ENCODE data around the gene TMEM258.

Gene TMEM258

DNA sequence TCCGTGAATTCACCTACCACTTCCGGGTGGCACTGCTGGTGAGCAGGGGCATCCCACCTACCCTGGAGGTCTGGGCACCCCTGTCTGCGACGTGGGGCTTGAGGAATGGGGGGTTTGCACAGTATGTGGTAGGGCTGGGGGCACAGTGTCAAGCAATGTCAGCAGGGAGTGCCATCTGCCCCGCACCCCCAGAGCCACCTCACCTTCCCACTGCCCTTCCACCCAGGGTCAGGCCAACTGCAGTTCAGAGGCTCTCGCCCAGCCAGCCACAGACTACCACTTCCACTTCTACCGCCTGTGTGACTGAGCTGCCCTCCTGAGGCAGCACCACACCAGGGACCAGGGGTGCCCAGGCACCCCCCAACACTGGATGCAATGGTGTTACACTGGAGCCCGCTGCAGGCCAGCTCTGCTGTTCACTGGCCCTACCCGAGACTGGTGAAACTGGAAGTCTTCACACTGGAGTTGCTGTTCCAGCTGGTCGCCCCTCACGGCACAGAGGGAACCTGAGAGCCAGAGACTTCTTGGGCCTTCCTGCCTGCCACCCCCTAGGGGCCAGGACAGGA lies 6.5 kb downstream of the TMEM258 start:
- no peak for DNase-seq (ENCODE audit: low read depth)
- H3K4me3 ChIP-seq (ENCODE audit: low read length), result no peak overlapping the region
- TF ChIP-seq, protein P1, sequence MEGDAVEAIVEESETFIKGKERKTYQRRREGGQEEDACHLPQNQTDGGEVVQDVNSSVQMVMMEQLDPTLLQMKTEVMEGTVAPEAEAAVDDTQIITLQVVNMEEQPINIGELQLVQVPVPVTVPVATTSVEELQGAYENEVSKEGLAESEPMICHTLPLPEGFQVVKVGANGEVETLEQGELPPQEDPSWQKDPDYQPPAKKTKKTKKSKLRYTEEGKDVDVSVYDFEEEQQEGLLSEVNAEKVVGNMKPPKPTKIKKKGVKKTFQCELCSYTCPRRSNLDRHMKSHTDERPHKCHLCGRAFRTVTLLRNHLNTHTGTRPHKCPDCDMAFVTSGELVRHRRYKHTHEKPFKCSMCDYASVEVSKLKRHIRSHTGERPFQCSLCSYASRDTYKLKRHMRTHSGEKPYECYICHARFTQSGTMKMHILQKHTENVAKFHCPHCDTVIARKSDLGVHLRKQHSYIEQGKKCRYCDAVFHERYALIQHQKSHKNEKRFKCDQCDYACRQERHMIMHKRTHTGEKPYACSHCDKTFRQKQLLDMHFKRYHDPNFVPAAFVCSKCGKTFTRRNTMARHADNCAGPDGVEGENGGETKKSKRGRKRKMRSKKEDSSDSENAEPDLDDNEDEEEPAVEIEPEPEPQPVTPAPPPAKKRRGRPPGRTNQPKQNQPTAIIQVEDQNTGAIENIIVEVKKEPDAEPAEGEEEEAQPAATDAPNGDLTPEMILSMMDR (conservative IDR thresholded peaks at IDR 0.05; ENCODE audit: low read depth, low read length), result no peak

DNA sequence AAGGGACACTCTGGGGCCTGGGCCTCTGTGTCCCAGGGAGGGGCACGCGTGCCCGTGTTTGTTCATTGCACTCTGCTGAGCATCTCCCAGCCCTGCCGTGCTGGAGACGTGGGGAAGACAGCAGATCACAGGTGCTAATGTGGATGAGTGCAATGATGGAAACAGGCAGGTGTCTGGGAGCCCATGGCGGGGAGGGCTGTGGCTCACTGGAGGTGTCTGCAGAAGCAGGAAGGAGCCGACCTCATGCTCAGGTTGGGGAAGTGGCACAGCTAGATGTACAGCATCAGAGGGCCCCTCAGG lies 7.9 kb downstream of the TMEM258 start:
- no peak overlapping the region for H3K4me3 ChIP-seq (ENCODE audit: low read length)
- DNase-seq (ENCODE audit: low read depth), result no peak
- TF ChIP-seq, protein P1 (conservative IDR thresholded peaks at IDR 0.05; ENCODE audit: low read depth, low read length), result no peak

DNA sequence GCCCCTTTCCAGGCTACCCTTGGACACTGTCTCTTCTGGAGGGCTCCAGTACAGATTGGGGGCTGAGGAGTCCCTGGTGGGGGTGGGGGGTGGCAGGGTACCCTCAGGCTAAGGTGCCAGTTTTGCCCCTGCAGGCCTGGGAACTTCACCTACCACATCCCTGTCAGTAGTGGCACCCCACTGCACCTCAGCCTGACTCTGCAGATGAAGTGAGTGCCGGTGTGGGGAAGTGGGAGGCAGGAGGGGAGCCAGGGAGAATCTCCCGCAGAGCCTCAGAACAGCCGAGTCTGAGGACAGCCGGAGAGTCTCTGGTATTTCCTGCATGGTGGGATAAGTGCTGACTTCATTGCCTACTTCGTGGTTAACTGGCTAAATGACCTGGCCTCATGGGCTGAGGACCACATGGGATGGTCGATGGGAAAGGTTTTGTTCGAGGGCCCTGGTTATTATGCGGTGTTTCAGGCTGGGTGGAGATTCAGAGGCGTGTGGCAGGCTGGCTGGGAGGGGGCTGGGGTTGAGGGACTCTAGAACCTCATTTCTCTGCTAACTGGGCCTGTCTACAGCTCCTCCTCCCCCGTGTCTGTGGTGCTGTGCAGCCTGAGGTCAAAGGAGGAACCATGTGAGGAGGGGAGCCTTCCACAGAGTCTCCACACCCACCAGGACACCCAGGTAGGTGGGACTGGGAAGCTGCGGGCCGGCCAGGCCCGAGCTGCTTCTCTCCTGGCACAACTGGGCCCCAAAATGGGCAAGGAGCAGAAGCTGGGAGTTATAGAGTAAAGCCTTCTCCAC lies 8.5 kb downstream of the TMEM258 start:
- no peak for DNase-seq (ENCODE audit: low read depth)
- TF ChIP-seq, protein P1 (conservative IDR thresholded peaks at IDR 0.05; ENCODE audit: low read depth, low read length), result no peak
- H3K4me3 ChIP-seq (ENCODE audit: low read length), result no peak overlapping the region

DNA sequence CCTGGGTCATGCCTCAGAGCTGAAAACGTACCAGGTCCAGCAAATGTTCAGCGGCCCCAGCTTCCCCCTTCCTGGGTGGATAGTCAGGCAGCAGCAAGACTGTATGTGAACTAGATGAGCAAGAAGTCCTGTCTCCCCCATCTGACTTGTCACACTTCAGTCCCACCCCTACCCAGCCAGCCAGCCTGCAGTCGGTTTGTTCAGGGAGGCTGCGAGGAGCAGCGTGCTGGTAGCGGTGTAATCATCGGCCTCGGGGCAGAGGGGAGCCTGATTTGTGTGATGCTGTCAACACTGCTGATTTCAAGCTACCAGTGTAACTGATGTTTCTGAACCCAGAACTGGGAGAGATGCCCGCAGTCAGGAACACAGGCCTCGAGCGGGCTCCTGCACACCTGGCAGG lies 9.6 kb downstream of the TMEM258 start:
- TF ChIP-seq, protein P1 (conservative IDR thresholded peaks at IDR 0.05; ENCODE audit: low read depth, low read length), result no peak
- DNase-seq (ENCODE audit: low read depth), result no peak

DNA sequence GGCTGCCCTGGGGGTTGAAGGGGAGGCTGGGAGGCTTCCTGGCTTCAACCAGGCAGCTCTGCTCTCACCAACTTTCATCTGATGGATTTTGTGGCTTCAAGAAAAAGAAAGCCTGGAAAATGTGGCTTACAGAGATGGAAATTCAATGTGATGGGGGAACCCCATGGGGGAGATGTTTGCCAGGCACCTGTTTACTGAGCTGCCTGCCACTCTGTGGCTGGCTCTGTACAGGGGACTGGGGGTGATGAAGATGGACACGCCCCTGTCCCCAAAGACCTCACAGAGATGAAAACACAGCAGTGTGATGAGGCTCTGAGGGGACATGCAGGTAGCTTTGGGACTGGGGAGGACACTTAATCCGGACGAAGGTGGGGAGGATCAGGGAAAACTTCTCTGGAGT lies 10.1 kb downstream of the TMEM258 start:
- no peak overlapping the region for H3K4me3 ChIP-seq (ENCODE audit: low read length)
- TF ChIP-seq, protein P1 (conservative IDR thresholded peaks at IDR 0.05; ENCODE audit: low read depth, low read length), result no peak
- DNase-seq (ENCODE audit: low read depth), result no peak

More for the DNA sequence above, 9.6 kb downstream of the TMEM258 start:
- no peak overlapping the region for H3K4me3 ChIP-seq (ENCODE audit: low read length)

DNA sequence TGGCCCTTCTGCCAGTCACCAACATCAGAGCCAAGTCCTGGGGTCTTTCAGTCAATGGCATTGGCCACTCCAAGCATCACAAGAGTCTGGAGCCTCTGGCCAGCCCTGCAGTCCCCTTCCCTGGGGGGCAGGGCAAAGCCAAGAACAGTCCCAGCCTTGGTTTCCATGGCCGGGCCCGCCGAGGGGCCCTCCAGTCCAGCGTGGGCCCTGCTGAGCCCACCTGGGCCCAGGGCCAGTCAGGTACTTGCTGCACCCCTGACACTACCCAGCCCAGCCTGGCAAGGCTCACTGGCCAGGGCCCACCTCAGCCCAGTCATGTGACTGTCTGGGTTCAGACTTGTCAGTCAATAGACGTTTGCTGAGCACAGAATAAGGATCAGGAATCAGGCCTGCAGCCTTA lies 10.8 kb downstream of the TMEM258 start:
- DNase-seq (ENCODE audit: low read depth), result no peak
- TF ChIP-seq, protein P1 (conservative IDR thresholded peaks at IDR 0.05; ENCODE audit: low read depth, low read length), result no peak
- no peak overlapping the region for H3K4me3 ChIP-seq (ENCODE audit: low read length)

DNA sequence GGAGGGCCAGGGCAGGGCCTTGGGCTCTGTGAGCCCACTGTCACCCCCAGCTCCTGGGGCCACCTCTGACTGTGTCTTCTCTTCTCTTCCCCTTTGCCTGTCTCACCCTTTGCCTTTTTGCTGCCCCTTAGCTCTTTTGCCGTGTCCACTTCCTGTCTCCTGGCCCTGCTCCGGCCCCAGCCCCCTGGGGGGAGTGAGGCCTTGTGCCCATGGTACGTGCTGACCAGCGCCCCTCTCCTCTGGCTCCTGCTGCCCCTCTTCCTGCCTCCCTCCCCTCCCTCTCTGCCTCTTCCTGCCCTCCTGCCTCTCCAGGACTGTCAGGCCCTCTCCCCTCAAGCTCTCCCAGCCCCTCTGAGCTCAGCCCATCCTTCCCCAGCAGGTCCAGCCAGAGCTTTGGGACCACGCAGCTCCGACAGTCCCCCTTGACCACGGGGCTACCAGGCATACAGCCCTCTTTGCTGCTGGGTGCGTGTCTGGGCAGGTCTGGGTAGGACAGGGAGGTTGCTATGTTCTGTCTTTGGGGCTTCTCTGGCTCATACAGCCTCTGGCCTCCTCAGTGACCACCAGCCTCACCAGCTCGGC lies 11.7 kb downstream of the TMEM258 start:
- TF ChIP-seq, protein P1 (conservative IDR thresholded peaks at IDR 0.05; ENCODE audit: low read depth, low read length), result no peak
- no peak for DNase-seq (ENCODE audit: low read depth)
- no peak overlapping the region for H3K4me3 ChIP-seq (ENCODE audit: low read length)

All from retinal pigment epithelial cell (primary cell).